KOPT-K1 (cell line): ENCODE data around the gene KCNJ12.
"Not testable (repeated sequence)": the region's sequence is repeated elsewhere in the genome, so short reads cannot be mapped to it uniquely, and the experiment has no call there.

ENCODE experiments used
- H3K27ac ChIP-seq: fragments of 200-600 bp; sonication (generic); 2 replicates; pipeline ENCODE4 v1.5.1; 2016; ENCODE audit warnings: antibody characterized with exemption, mild to moderate bottlenecking, low read depth, low read length; ENCODE audit not compliant: poor library complexity, severe bottlenecking
- H3K36me3 ChIP-seq: fragments of 200-600 bp; sonication (generic); 2 replicates; pipeline ENCODE4 v1.5.1; 2017; ENCODE audit warnings: antibody characterized with exemption, mild to moderate bottlenecking, low read length, moderate library complexity; ENCODE audit not compliant: insufficient read depth
- H3K9me3 ChIP-seq: fragments of 200-600 bp; sonication (generic); 2 replicates; pipeline ENCODE4 v1.5.1; 2017; ENCODE audit warnings: antibody characterized with exemption, low read length, mild to moderate bottlenecking; ENCODE audit not compliant: insufficient read depth, poor library complexity, severe bottlenecking

Gene KCNJ12

DNA sequence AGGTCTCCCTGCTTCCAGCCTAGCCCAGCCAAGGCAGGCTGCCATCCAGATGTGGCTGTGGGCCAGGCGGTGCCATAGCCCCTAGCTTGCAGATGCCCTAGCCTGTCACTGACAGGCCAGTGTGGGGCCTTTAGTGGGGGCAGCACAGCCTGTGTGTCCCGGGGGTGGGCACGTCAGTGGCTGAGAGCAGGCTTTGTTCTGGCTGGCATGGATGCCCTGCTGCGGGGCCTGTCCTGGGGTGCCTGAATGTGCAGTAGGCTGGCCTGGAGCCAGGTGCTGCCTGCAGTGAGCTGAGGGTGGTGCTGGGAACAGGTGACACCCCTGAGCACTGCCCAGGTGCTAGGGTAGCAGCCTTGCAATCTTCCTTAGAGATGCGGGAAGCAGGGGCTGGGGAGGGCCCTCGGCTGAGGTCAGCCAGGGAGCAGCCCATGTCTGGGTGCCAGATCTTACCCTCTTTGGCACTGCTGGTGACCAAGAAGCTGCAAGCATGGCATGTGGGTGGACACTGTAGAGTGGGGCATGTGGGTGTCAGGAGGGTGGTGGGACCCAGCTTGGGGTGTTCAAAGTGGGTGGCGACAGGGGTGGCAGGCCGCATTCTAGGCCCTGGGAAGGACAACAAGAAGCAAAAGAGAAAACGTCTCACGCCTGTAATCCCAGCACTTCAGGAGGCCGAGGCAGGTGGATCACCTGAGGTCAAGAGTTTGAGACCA is 37.6 kb downstream of the KCNJ12 start:
- H3K36me3 ChIP-seq, H3K9me3 ChIP-seq, H3K27ac ChIP-seq: not testable (repeated sequence)

DNA sequence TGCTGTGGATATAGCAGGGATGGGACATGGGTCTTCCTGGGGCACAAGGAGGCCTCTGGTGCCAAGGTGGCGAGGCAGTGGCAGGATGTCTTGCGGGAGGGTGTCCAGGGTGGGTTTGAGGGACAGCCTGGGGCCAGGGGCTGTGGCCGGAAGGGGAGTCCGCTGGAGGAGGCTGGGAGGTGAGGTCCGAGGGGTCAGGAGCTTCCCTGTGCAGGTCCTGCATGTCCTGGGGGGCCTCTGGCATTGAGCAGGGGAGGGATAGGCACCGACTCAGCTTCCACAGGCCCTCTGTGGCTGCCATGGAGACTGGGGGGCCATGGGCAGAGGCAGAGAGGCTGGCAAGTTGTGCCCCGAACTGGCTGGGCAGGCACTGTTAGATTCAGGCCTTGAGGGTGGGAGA is 38.5 kb downstream of the KCNJ12 start:
- not testable (repeated sequence) for H3K27ac ChIP-seq, H3K36me3 ChIP-seq, H3K9me3 ChIP-seq

DNA sequence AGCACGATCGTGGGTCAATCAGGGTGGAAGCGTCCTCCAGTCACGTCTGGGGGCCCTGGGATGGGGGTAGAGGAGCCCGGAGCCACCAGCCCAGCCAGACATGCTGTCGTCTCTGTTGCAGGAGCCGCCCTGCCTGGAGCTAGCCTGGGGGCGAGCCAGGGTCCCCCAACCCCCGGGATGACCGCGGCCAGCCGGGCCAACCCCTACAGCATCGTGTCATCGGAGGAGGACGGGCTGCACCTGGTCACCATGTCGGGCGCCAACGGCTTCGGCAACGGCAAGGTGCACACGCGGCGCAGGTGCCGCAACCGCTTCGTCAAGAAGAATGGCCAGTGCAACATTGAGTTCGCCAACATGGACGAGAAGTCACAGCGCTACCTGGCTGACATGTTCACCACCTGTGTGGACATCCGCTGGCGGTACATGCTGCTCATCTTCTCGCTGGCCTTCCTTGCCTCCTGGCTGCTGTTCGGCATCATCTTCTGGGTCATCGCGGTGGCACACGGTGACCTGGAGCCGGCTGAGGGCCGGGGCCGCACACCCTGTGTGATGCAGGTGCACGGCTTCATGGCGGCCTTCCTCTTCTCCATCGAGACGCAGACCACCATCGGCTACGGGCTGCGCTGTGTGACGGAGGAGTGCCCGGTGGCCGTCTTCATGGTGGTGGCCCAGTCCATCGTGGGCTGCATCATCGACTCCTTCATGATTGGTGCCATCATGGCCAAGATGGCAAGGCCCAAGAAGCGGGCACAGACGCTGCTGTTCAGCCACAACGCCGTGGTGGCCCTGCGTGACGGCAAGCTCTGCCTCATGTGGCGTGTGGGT is 39.2 kb downstream of the KCNJ12 start:
- H3K36me3 ChIP-seq, H3K27ac ChIP-seq: not testable (repeated sequence)

DNA sequence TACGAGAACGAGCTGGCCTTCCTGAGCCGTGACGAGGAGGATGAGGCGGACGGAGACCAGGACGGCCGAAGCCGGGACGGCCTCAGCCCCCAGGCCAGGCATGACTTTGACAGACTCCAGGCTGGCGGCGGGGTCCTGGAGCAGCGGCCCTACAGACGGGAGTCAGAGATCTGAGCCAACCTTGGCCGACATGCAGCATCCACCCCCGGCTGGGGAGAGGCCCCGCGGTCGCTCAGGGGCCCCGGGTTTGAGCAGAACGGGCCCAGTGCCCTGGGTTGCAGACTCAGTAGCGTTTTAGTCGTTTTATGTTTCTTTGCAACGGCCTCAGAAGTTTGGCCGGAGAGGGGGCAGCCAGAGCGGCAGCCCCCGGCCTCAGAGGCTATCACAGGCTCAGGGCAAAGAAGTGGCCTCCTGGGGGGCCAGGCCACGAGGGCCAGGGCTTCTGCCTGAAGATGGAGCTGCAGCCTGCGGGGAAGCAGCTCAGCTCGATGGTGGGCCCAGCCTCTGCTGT is 40.4 kb downstream of the KCNJ12 start:
- not testable (repeated sequence) for H3K27ac ChIP-seq, H3K9me3 ChIP-seq, H3K36me3 ChIP-seq

More for the DNA sequence above, 39.2 kb downstream of the KCNJ12 start:
- not testable (repeated sequence) for H3K9me3 ChIP-seq

DNA sequence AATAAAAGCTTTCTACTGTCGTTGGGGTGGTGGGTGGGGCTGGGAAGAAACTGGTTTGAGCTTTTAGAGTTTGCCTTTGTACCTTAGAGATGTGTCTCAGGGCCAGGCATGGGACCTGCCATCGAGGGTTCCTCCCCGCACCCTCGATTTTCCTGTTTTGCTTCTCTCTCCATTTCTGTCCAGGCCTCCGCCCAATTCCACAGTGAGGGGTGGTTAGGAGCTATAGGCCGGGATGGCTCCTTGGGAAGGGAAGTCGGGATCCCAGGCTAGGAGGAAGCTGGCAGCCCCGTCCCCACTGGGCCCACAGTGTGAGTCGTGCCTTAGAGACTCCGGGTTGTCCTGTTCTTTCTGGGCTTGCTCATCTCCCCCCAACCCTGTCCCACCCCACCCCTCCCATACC is 41.2 kb downstream of the KCNJ12 start:
- H3K27ac ChIP-seq, H3K9me3 ChIP-seq, H3K36me3 ChIP-seq: not testable (repeated sequence)

DNA sequence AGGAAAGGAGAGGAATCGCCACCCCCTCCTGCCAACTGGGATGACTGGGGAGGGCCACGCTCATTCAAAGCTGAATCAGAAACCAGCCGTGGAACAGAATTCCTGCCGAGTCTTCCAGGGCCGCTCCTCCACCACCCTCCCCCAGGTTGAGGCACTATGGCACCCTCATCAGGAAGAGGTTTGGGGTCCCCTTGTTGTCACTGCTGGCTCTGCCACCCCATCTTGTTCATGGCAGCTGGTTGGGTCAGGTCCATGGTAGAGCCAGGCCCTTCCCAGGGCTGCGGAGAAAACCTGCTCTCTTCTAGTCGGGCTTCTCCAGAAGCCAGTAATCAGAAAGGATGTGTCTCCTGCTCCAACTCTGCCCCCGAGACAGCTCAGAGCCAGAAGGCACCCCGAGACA is 41.8 kb downstream of the KCNJ12 start:
- H3K27ac ChIP-seq = no peak overlapping the region
- no peaks in the 10 kb centered on the region for H3K36me3 ChIP-seq
- H3K9me3 ChIP-seq = no peaks in the 10 kb centered on the region

DNA sequence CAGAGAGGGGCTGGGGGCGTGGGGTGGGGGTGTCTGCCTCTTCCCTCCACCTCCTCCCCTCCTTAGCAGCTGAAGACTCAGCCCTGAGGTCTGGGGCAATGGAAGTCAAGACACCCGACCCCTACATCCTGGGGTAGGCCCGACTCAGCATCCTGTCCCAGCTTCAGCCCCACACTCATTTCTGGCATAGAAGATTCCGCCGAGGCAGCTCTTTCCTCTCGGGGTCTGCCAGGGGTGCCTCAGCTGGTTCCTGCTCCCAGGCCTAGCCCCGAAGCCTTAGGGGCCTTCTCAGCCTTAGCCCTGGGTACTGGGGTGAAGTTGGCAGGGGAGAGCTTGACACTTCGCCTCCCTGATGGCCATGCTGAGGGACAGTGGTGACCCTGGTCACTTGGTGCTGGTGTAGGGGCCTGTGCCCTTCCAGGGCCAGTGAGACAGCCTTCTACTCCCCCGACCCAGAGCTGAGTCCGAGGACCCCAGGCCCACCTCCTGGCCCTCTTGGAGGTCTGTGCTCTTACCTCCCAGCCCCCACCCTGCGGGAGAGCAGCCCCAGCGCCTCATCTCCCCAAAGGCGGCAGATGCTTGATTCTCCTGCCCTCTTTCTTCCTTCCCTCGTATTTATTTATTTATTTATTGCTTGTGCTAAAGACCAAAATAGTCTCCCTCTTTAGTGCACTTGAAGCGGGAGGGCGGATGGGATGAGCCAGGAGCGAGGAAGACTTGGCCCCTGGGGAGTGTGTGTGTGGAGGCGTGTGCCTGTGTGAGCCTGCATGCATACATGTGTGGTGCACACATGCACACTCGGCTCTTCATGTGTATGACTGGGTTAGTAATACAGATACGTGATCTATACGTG is 42.5 kb downstream of the KCNJ12 start:
- no peaks in the 10 kb centered on the region for H3K9me3 ChIP-seq
- no peak overlapping the region for H3K27ac ChIP-seq
- no peaks in the 10 kb centered on the region for H3K36me3 ChIP-seq

DNA sequence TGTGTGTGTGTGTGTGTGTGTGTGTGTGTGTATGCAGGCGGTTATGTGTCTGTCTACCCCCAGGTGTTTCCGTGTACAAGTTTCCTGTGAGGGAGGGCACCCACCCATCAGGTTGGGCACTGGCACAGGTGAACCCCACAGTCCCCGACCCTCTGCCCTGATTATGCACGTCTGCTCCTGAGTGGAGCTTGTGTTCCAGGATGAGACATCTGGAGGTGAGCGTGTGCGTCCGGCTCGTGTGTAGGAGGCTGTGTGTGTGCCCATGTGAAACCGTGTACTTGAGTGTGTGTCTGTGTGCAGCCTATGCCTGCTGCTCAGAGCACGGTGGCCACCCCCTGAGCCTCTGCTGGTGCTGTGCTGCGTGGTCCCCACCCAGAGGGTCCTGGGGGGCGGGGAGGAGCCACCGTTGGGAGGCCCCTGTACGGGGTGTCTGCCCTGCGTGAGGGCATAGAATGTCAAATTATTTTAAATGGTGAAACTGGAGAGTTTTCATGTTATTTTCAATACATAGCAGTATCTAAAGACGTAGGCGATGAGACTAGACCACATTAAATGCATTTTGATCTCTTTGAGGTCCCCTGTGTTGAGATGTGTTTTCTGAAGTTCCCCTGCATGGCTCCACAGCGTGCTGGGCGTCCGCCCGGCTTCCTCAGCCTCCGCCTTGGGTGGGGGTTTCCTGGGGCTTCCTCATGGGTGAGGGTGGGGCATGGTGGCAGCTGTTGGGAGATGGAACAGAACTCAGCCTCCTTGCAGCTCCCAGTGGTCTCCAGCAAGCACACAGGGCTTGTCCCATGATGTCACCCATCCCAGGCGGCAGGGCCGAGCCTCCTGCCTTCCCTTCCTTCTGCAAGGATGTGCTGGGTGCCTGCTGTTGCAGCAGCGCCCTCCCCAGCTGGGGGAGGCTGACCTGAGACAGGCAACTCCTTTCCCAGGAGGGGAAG is 43.4 kb downstream of the KCNJ12 start:
- no peaks in the 10 kb centered on the region for H3K9me3 ChIP-seq
- H3K36me3 ChIP-seq = no peaks in the 10 kb centered on the region
- no peak overlapping the region for H3K27ac ChIP-seq

DNA sequence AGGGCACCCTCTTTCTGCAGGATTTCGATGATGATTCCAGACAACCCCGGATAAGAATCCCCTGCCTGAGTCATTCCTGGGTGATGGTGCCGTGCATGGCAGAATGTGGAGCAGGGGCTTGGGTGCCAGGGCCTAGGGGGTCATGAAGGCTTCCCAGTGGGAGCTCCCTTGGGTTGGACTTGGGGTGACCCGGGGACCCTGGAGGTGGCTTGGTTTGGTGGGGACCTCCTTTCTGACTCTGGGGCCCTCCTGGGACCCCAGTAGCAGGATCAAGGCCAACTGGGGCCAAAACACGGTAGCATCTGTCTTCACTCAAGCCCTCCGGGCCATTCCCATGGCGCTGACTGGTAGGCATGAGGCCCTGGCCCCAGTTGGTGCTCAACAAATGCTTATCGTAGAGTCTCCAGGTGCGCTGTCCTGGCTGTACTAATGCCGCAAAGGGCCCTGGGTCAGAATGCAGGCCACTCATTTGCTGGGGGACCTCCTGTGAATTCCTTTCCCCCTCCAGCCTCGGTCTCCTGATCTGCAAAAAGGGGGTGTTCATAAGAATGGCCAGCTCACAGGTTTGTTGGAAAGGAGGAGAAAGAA is 44.4 kb downstream of the KCNJ12 start:
- H3K27ac ChIP-seq = not testable (repeated sequence)

DNA sequence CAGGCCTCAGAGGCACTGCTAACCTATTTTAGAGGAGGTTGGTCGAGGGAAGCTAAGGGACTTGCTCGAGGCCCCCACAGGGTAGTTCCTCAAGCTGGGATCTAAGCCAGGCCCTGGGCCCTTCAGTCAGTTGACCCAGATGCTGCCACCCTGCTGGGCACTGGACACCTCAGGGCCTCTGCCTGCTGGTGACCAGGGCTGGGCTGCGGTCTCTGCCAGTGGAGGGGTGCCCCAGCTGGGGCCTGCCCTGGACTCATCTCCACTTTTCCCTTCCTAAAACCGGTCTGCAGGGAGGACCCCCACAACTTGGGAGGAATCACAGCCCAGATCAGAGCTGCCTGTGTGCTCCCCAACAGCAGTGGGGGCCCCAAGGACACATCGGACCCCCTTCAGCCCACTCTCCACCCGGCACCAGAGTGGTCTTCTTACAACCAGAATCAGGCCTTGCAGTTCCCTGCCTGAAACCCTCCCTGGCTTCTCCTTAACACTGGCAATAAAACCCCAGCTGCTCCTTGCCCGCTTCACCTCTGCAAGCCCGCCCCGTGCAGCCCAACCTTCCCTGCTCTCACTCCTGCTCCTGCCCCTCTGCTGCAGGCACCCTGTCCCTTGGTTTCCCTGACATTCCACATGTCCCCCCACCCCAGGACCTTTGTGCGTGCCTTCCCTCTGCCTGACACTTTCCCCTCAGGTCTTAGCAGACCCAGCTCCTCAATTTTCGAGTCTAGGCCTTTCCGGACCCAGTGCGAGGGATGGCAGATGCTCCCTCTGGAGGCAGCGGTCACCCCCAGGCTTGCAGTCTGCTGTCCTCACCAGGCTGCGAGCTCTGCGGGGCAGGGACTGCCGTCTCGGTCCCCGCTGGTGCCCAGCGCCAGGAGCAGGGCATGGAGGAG is 45.5 kb downstream of the KCNJ12 start:
- H3K27ac ChIP-seq, H3K9me3 ChIP-seq, H3K36me3 ChIP-seq: not testable (repeated sequence)

More for the DNA sequence above, 44.4 kb downstream of the KCNJ12 start:
- not testable (repeated sequence) for H3K36me3 ChIP-seq, H3K9me3 ChIP-seq

DNA sequence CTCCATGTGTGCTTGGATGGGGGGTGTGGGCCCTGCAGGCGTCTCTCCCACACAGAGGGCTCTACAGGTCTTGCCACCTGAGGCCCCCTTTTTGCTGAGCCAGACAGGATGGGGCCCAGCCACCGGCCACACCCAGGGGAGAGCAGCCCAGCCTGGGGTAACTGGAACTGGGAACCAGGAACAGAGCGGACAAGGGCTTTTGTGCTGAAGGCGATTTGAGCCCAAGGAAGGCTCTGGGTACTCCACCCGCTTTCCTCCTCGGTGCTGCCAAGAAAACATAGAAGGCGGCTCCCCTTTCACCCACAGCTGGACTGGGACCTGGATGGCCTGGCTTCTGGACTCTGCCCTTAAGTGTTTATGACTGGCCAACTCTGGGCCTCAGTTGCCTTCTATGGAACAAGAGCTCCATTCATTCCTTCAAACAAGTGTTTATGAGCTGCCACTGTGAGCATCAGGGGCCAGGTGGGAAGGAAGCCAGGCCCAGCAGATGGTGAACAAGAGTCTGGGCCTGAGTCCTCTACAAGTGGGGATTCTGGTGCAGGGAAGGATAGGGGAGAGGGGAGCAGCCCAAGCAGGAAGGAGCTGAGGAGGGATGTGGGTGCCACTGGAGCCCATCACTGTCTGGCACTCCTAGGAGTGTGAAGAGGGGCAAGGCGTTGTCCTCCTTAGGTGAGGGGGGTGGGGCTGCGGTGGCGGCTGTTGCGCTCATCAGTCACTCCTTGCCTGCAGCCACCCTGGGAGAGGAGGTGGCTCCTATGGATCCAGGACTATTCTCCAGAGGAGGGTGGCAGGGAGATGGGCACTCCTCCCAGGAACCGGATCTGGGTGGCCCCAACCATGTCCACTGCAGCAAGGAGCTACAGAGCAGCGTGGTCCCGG is 46.4 kb downstream of the KCNJ12 start:
- H3K36me3 ChIP-seq, H3K27ac ChIP-seq, H3K9me3 ChIP-seq: not testable (repeated sequence)

DNA sequence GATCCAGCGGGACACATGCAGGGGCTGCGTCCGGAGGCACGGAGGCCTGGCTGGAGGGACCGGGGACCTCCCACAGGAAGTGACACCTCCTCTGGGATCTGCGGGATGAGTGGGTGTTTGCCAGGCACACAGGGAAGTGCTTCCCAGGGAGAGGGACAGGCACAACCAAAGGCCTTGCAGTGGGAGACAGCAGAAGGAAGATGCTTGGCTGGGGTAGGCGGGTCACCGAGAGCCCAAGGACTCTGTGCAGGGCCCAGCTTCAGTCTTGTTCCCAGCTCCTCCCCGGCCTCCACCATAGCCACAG is 47.0 kb downstream of the KCNJ12 start:
- not testable (repeated sequence) for H3K36me3 ChIP-seq

DNA sequence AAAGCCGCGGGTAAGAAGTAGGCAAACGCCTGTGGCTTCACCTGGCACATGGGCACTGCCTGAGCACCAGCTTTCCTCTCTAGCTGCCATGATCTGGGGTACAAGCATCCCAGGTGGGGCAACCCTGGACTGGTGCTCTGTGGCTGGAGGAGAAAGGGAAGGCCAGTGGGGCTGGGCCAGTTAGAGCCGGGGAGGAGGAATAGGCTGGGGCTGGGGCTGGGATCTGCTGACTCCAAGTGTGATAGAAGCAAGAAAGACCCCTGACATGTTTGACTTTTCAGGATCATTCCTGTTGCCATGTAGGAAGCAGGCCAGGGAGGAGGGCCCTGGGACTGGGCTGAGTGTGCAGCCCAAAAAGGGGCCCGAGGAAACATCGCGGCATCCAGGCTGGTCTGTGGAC is 48.5 kb downstream of the KCNJ12 start:
- H3K9me3 ChIP-seq, H3K36me3 ChIP-seq, H3K27ac ChIP-seq: not testable (repeated sequence)

More for the DNA sequence above, 47.0 kb downstream of the KCNJ12 start:
- not testable (repeated sequence) for H3K9me3 ChIP-seq, H3K27ac ChIP-seq
